GM18505 (cell line): ENCODE data around the gene ETV4.

ENCODE experiments used
- ATAC-seq: cut with Tn5 transposase; IDR thresholded peaks from one replicate; pipeline ENCODE4 v1.9.1; 2021; ENCODE audit not compliant: unreplicated experiment
- POLR2A ChIP-seq: IDR thresholded peaks from 4 replicates; pipeline ENCODE4 v1.6.1; 2011; ENCODE audit warnings: borderline replicate concordance; ENCODE audit not compliant: insufficient read depth, insufficient read length; ENCODE audit errors: extremely low read depth

The ETV4 gene

GRCh38 chr17:43546319-43547188, at the start of gene ETV4:
TSS of gene ETV4 (minus strand) at chr17:43546340. CDS start at chr17:43545617, 723 bp downstream.
- no peak for TF ChIP-seq POLR2A
- ATAC-seq: peak; percentile 84

GRCh38 chr17:43595466-43595865, 49.3 kb upstream of the ETV4 start:
- TF ChIP-seq POLR2A: no peak
- no peak for ATAC-seq

- TF ChIP-seq POLR2A: no peak
- no peak for ATAC-seq
These were observed 45.8 kb upstream of the ETV4 start for GRCh38 chr17:43591779-43592562.

- ATAC-seq: no peak
- no peak for TF ChIP-seq POLR2A
These were observed 44.9 kb upstream of the ETV4 start for GRCh38 chr17:43591001-43591400.

- no peak for TF ChIP-seq POLR2A
- ATAC-seq: no peak
These were observed 42.7 kb upstream of the ETV4 start for GRCh38 chr17:43588664-43589435.

- no peak for ATAC-seq
- TF ChIP-seq POLR2A: no peak
These were observed 42.0 kb upstream of the ETV4 start for GRCh38 chr17:43588121-43588520.

- no peak for TF ChIP-seq POLR2A
These were observed 41.5 kb upstream of the ETV4 start for GRCh38 chr17:43587647-43588046.

GRCh38 chr17:43584666-43585102, 38.5 kb upstream of the ETV4 start:
- ATAC-seq: no peak
- TF ChIP-seq POLR2A: no peak

More at GRCh38 chr17:43587647-43588046, 41.5 kb upstream of the ETV4 start:
- no peak for ATAC-seq

GRCh38 chr17:43583332-43583731, 37.2 kb upstream of the ETV4 start:
- no peak for TF ChIP-seq POLR2A
- ATAC-seq: no peak

GRCh38 chr17:43581613-43582012, 35.5 kb upstream of the ETV4 start:
- TF ChIP-seq POLR2A: no peak
- no peak for ATAC-seq

- ATAC-seq: no peak
- TF ChIP-seq POLR2A: no peak
These were observed 35.0 kb upstream of the ETV4 start for GRCh38 chr17:43581130-43581529.

GRCh38 chr17:43579566-43580140, 33.5 kb upstream of the ETV4 start:
- no peak for ATAC-seq
- TF ChIP-seq POLR2A: no peak
